Frontal cortex (tissue), 4 donors: ENCODE measurements around the gene ARHGEF16. TPM values are rescaled to one million over a fixed set of nuclear protein-coding genes. Genes with fewer than 3 reads are reported as not detected.

Experiments
- DNase-seq, 2 donors: peaks; one replicate each; pipeline ENCODE4 v3.0.0; 2012; ENCODE audit warnings: low spot score in 2 of 2
- FAIRE-seq: peaks from 2 replicates; lab custom pipeline; 2012; peaks lifted over from hg19 to GRCh38; lab: Jason Lieb, UNC
- total RNA-seq: library from RNA; depleted of rRNA; stranded (reverse); fragments of >200 nt; gene quantifications from one replicate; pipeline ENCODE4 v1.2.3, GENCODE V29; 2014
- donor health status: control.
- donor health status: control.
- donor health status: control.

The ARHGEF16 gene
- total RNA-seq, 1 donor from 2014 or later: not detected

GRCh38 chr1:3420218-3420951 is 34.1 kb upstream of the ARHGEF16 start:
- DNase-seq (no peak), FAIRE-seq (no peak)

GRCh38 chr1:3422638-3423037 is 31.8 kb upstream of the ARHGEF16 start:
- DNase-seq: no peak
- no peak for FAIRE-seq

- peak; percentile 74 to 78 for DNase-seq
- no peak for FAIRE-seq
These were observed 31.1 kb upstream of the ARHGEF16 start for GRCh38 chr1:3423245-3423829.

GRCh38 chr1:3423896-3424611 is 30.4 kb upstream of the ARHGEF16 start:
- FAIRE-seq: no peak
- DNase-seq: no peak

- FAIRE-seq (no peak), DNase-seq (no peak)
These were observed 28.8 kb upstream of the ARHGEF16 start for GRCh38 chr1:3425486-3426215.

- FAIRE-seq: no peak
- DNase-seq: no peak
These were observed 27.4 kb upstream of the ARHGEF16 start for GRCh38 chr1:3426956-3427535.

GRCh38 chr1:3427711-3428704 is 26.5 kb upstream of the ARHGEF16 start:
- FAIRE-seq (no peak), DNase-seq (no peak)

GRCh38 chr1:3428899-3429298 is 25.6 kb upstream of the ARHGEF16 start:
- DNase-seq: no peak
- FAIRE-seq: no peak

GRCh38 chr1:3429320-3429719 is 25.1 kb upstream of the ARHGEF16 start:
- no peak for FAIRE-seq
- DNase-seq: no peak

- DNase-seq (no peak), FAIRE-seq (no peak)
These were observed 24.7 kb upstream of the ARHGEF16 start for GRCh38 chr1:3429766-3430165.

- FAIRE-seq (no peak), DNase-seq (no peak)
These were observed 24.1 kb upstream of the ARHGEF16 start for GRCh38 chr1:3430406-3430805.

- no peak for DNase-seq
- no peak for FAIRE-seq
These were observed 23.6 kb upstream of the ARHGEF16 start for GRCh38 chr1:3430820-3431219.

GRCh38 chr1:3431266-3431665 is 23.2 kb upstream of the ARHGEF16 start:
- DNase-seq (no peak), FAIRE-seq (no peak)

GRCh38 chr1:3431686-3432085 is 22.8 kb upstream of the ARHGEF16 start:
- DNase-seq (no peak), FAIRE-seq (no peak)

GRCh38 chr1:3432306-3432705 is 22.2 kb upstream of the ARHGEF16 start:
- no peak for DNase-seq
- no peak for FAIRE-seq

- DNase-seq (no peak), FAIRE-seq (no peak)
These were observed 21.4 kb upstream of the ARHGEF16 start for GRCh38 chr1:3433076-3433475.

GRCh38 chr1:3433596-3434320 is 20.7 kb upstream of the ARHGEF16 start:
- no peak for FAIRE-seq

GRCh38 chr1:3434406-3435110 is 19.9 kb upstream of the ARHGEF16 start:
- FAIRE-seq: no peak
- no peak for DNase-seq

More at GRCh38 chr1:3433596-3434320, 20.7 kb upstream of the ARHGEF16 start:
- no peak for DNase-seq
